Hepatocyte (in vitro differentiated cells): ENCODE measurements around the gene DNAH17. TPM values are rescaled to one million over a fixed set of nuclear protein-coding genes. Genes with fewer than 3 reads are reported as not detected.

Source experiments
- DNase-seq: peaks from one replicate; pipeline ENCODE4 v3.0.0-alpha.2; 2016; ENCODE audit warnings: low spot score
- H2AFZ ChIP-seq: fragments of 200-600 bp; sonication (generic); 2 replicates; pipeline ENCODE4 v1.6.0; 2016; ENCODE audit warnings: antibody characterized with exemption, mild to moderate bottlenecking
- H3K27ac ChIP-seq: fragments of 200-600 bp; sonication (generic); 2 replicates; pipeline ENCODE4 v1.5.1; 2016; ENCODE audit warnings: mild to moderate bottlenecking
- H3K27me3 ChIP-seq: fragments of 200-600 bp; sonication (generic); 2 replicates; pipeline ENCODE4 v1.6.1; 2016
- H3K36me3 ChIP-seq: fragments of 200-600 bp; sonication (generic); replicated peaks from 2 replicates; pipeline ENCODE4 v1.5.1; 2016; ENCODE audit warnings: low read depth; ENCODE audit not compliant: insufficient read depth
- H3K4me1 ChIP-seq: fragments of 200-600 bp; sonication (generic); 2 replicates; pipeline ENCODE4 v1.5.1; 2016; ENCODE audit warnings: mild to moderate bottlenecking, moderate library complexity; ENCODE audit not compliant: insufficient read depth
- H3K4me2 ChIP-seq: fragments of 200-600 bp; sonication (generic); 2 replicates; pipeline ENCODE4 v1.6.0; 2016
- H3K4me3 ChIP-seq: fragments of 200-600 bp; sonication (generic); 2 replicates; pipeline ENCODE4 v1.5.1; 2016; ENCODE audit warnings: mild to moderate bottlenecking
- H3K79me2 ChIP-seq: fragments of 200-600 bp; sonication (generic); 2 replicates; pipeline ENCODE4 v1.6.0; 2017; ENCODE audit warnings: mild to moderate bottlenecking
- H3K9me2 ChIP-seq: fragments of 200-600 bp; sonication (generic); replicated peaks from 2 replicates; pipeline ENCODE4 v1.6.0; 2017; ENCODE audit warnings: mild to moderate bottlenecking; ENCODE audit not compliant: insufficient read depth
- H3K9me3 ChIP-seq: fragments of 200-600 bp; sonication (generic); 2 replicates; pipeline ENCODE4 v1.5.1; 2016; ENCODE audit warnings: low read depth, mild to moderate bottlenecking
- H4K20me1 ChIP-seq: fragments of 200-600 bp; sonication (generic); 2 replicates; pipeline ENCODE4 v1.6.0; 2016; ENCODE audit warnings: mild to moderate bottlenecking; ENCODE audit not compliant: insufficient read depth, poor library complexity, severe bottlenecking
- CTCF ChIP-seq: fragments of 200-600 bp; sonication (generic); IDR thresholded peaks from 2 replicates; pipeline ENCODE4 v1.5.1; 2016; ENCODE audit warnings: antibody characterized with exemption, mild to moderate bottlenecking; ENCODE audit not compliant: poor library complexity
- EZH2 ChIP-seq: fragments of 200-600 bp; sonication (generic); IDR thresholded peaks from 2 replicates; pipeline ENCODE4 v1.6.1; 2016; ENCODE audit warnings: antibody characterized with exemption, mild to moderate bottlenecking, borderline replicate concordance
- EZH2phosphoT487 ChIP-seq: fragments of 200-600 bp; sonication (generic); IDR thresholded peaks from one replicate; pipeline ENCODE4 v1.6.1; 2018; ENCODE audit warnings: antibody characterized with exemption, mild to moderate bottlenecking, low read depth, moderate library complexity; ENCODE audit not compliant: unreplicated experiment, severe bottlenecking
- WGBS: methylation state at CpG from one replicate; pipeline ENCODE4 v1.1.6; 2016; ENCODE audit warnings: low lambda C conversion rate; ENCODE audit errors: missing lambda C conversion rate; 5-methylcytosine and 5-hydroxymethylcytosine counted together
- polyA plus RNA-seq: library from polyadenylated mRNA; unstranded; fragments of >200 nt; fragmentation: Nextera tagmentation; extraction: Ambion mirVana; gene quantifications from 2 replicates; pipeline ENCODE4 v1.2.1, GENCODE V29; 2016
- total RNA-seq: library from RNA; depleted of rRNA; stranded (reverse); fragments of >200 nt; gene quantifications from 2 replicates; pipeline ENCODE4 v1.2.3, GENCODE V29; 2014

DNAH17 gene
- total RNA-seq (0.16 and 0.20 TPM in 2 replicates), polyA plus RNA-seq (1.5 and 4.4 TPM in 2 replicates)

DNA sequence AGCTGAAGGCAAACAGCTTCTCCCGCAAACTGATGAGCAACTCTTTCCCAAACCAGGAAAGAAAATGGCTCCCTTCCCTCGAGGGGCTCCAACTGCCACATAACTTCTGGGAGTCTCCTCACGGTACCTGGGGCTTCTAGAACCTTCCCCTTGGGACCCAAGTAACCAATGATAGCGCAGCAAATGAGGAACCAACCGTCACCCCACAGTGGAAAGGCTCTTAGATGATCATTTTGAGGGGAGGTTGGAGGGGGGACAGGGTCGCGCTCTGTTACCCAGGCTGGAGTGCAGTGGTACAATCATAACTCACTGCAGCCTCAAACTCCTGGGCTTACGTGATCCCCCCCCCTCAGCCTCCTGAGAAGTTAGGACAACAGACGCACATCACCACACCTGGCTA lies at the start of gene DNAH17:
Gene DNAH17 (minus strand): TSS at position 101 of the 400 bp plus-strand sequence. CDS start 2,339 bp downstream, outside the sequence.
- H3K27ac ChIP-seq: no peak within 1 kb of the TSS
- no peaks in the 10 kb centered on the region for H3K4me1 ChIP-seq
- no peak for TF ChIP-seq EZH2phosphoT487
- TF ChIP-seq EZH2: no peak
- TF ChIP-seq CTCF: no peak
- WGBS: 92% methylated on average over 9 of the region's 9 CpGs
- no peak for DNase-seq
- no peaks in the 10 kb centered on the region for H4K20me1 ChIP-seq
- no peaks in the 10 kb centered on the region for H3K36me3 ChIP-seq
- H3K27me3 ChIP-seq: no peaks in the 10 kb centered on the region
- no peaks in the 10 kb centered on the region for H3K79me2 ChIP-seq
- no peak within 1 kb of the TSS for H2AFZ ChIP-seq
- H3K4me2 ChIP-seq: no peak within 1 kb of the TSS
- no peak within 1 kb of the TSS for H3K4me3 ChIP-seq
- no peaks in the 10 kb centered on the region for H3K9me3 ChIP-seq
- no peaks in the 10 kb centered on the region for H3K9me2 ChIP-seq

DNA sequence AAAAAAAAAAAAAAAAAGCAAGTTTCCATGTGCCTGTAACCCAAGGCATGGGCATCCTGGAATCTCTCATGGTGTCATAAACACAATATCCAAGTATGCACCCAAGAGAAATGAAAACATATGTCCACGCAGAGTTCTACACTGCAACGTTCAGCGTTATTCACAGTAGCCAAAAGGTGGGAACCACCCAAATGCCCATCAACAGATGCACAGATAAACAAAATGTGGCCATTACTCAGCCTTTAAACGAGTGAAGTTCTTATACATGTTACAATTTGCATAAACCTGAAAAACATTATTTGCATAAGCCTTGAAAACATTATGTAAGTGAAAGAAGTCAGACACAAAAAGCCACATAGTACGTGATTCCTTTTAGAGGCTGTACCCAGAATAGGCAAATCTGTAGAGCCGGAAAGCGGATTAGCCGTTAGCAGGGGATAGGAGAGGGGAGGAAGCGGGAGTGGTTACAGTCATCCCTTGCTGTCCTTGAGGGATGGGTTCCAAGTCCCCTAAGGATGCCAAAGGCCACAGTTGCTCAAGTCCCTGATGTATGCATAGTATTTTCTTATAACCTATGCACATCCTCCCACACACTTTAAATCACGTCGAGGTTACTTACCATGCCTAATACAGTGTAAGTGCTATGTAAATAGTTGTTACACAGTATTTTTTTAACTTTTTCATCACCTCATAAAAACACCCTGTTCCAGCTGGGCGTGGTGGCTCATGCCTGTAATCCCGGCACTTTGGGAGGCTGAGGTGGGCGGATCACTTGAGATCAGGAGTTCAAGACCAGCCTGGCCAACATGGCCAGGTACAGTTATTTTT lies 47.3 kb upstream of the DNAH17 start:
- no peak for TF ChIP-seq EZH2
- no peak for TF ChIP-seq EZH2phosphoT487
- no peak for TF ChIP-seq CTCF
- H3K4me3 ChIP-seq: no peak overlapping the region
- H3K9me3 ChIP-seq: peaks cover 3% of the 10 kb centered on the region
- 80% methylated on average over 14 of the region's 14 CpGs for WGBS
- H3K27ac ChIP-seq: no peak overlapping the region
- no peak for DNase-seq
- no peaks in the 10 kb centered on the region for H3K36me3 ChIP-seq
- H3K27me3 ChIP-seq: no peaks in the 10 kb centered on the region
- H3K79me2 ChIP-seq: no peaks in the 10 kb centered on the region
- no peaks in the 10 kb centered on the region for H3K9me2 ChIP-seq
- no peak overlapping the region for H3K4me2 ChIP-seq
- no peaks in the 10 kb centered on the region for H4K20me1 ChIP-seq
- no peaks in the 10 kb centered on the region for H3K4me1 ChIP-seq
- no peak overlapping the region for H2AFZ ChIP-seq

DNA sequence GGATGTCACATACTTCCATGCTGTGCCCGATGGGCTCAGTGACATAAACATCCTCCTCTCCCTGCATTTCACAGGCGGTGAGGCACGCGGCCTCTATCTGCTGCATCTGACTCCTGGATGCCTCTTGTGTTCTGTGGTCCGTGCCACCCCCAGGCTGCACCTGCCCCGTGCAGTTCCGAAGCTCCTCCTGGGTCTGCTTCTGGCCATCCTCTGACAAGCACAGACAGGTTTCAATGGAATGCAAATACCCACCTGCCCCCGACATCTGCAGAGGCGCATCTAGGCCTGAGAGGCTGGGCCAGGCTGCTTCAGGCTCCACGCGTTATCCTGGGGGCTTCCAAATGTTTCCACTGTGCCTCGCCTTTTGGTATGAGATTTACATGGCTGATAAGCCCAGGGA lies 46.3 kb upstream of the DNAH17 start:
- no peak overlapping the region for H3K4me2 ChIP-seq
- H3K4me1 ChIP-seq: no peaks in the 10 kb centered on the region
- H3K9me2 ChIP-seq: no peaks in the 10 kb centered on the region
- H3K79me2 ChIP-seq: no peaks in the 10 kb centered on the region
- no peaks in the 10 kb centered on the region for H3K36me3 ChIP-seq
- DNase-seq: no peak
- no peak overlapping the region for H3K4me3 ChIP-seq
- no peaks in the 10 kb centered on the region for H4K20me1 ChIP-seq
- no peak overlapping the region for H2AFZ ChIP-seq
- H3K9me3 ChIP-seq: peaks cover 3% of the 10 kb centered on the region
- no peak overlapping the region for H3K27ac ChIP-seq
- TF ChIP-seq EZH2 (no peak), EZH2phosphoT487 (no peak), CTCF (no peak)
- H3K27me3 ChIP-seq: no peaks in the 10 kb centered on the region
- 81% methylated on average over 12 of the region's 12 CpGs for WGBS
